Measurements from ENCODE around the gene SPOCK1.

Gene SPOCK1

GRCh38 chr5:137336565-137337120, 162.5 kb downstream of the SPOCK1 start:
- no peak for TF ChIP-seq GATA2 (IDR thresholded peaks at IDR 0.05; ENCODE audit: low read depth, low read length)

- TF ChIP-seq GATA3 (IDR thresholded peaks at IDR 0.05; ENCODE audit: low read depth, low read length): no peak
- no peak for TF ChIP-seq GATA2 (IDR thresholded peaks at IDR 0.05; ENCODE audit: low read depth, low read length)
These were observed 163.0 kb downstream of the SPOCK1 start for GRCh38 chr5:137336161-137336560.

- TF ChIP-seq GATA2 (IDR thresholded peaks at IDR 0.05; ENCODE audit: low read depth, low read length) (no peak), GATA3 (IDR thresholded peaks at IDR 0.05; ENCODE audit: low read depth, low read length) (no peak)
These were observed 163.6 kb downstream of the SPOCK1 start for GRCh38 chr5:137335493-137335892.

GRCh38 chr5:137333928-137334327, 165.2 kb downstream of the SPOCK1 start:
- no peak for TF ChIP-seq GATA2 (IDR thresholded peaks at IDR 0.05; ENCODE audit: low read depth, low read length)
- no peak for TF ChIP-seq GATA3 (IDR thresholded peaks at IDR 0.05; ENCODE audit: low read depth, low read length)

GRCh38 chr5:137333475-137333874, 165.7 kb downstream of the SPOCK1 start:
- TF ChIP-seq GATA2 (IDR thresholded peaks at IDR 0.05; ENCODE audit: low read depth, low read length) (no peak), GATA3 (IDR thresholded peaks at IDR 0.05; ENCODE audit: low read depth, low read length) (no peak)

- no peak for TF ChIP-seq GATA3 (IDR thresholded peaks at IDR 0.05; ENCODE audit: low read depth, low read length)
- no peak for TF ChIP-seq GATA2 (IDR thresholded peaks at IDR 0.05; ENCODE audit: low read depth, low read length)
These were observed 166.8 kb downstream of the SPOCK1 start for GRCh38 chr5:137332296-137332695.

- TF ChIP-seq GATA2 (IDR thresholded peaks at IDR 0.05; ENCODE audit: low read depth, low read length): no peak
- TF ChIP-seq GATA3 (IDR thresholded peaks at IDR 0.05; ENCODE audit: low read depth, low read length): no peak
These were observed 169.4 kb downstream of the SPOCK1 start for GRCh38 chr5:137329586-137330296.

GRCh38 chr5:137328991-137329390, 170.1 kb downstream of the SPOCK1 start:
- no peak for TF ChIP-seq GATA3 (IDR thresholded peaks at IDR 0.05; ENCODE audit: low read depth, low read length)
- TF ChIP-seq GATA2 (IDR thresholded peaks at IDR 0.05; ENCODE audit: low read depth, low read length): no peak

GRCh38 chr5:137328463-137328862, 170.7 kb downstream of the SPOCK1 start:
- TF ChIP-seq GATA2 (IDR thresholded peaks at IDR 0.05; ENCODE audit: low read depth, low read length) (no peak), GATA3 (IDR thresholded peaks at IDR 0.05; ENCODE audit: low read depth, low read length) (no peak)

GRCh38 chr5:137325721-137326120, 173.4 kb downstream of the SPOCK1 start:
- no peak for TF ChIP-seq GATA2 (IDR thresholded peaks at IDR 0.05; ENCODE audit: low read depth, low read length)
- TF ChIP-seq GATA3 (IDR thresholded peaks at IDR 0.05; ENCODE audit: low read depth, low read length): no peak

GRCh38 chr5:137320056-137321045, 178.8 kb downstream of the SPOCK1 start:
- TF ChIP-seq GATA3 (IDR thresholded peaks at IDR 0.05; ENCODE audit: low read depth, low read length) (no peak), GATA2 (IDR thresholded peaks at IDR 0.05; ENCODE audit: low read depth, low read length) (no peak)

GRCh38 chr5:137318027-137318426, 181.1 kb downstream of the SPOCK1 start:
- TF ChIP-seq GATA3 (IDR thresholded peaks at IDR 0.05; ENCODE audit: low read depth, low read length) (no peak), GATA2 (IDR thresholded peaks at IDR 0.05; ENCODE audit: low read depth, low read length) (no peak)

GRCh38 chr5:137316346-137316736, 182.8 kb downstream of the SPOCK1 start:
- TF ChIP-seq GATA2 (IDR thresholded peaks at IDR 0.05; ENCODE audit: low read depth, low read length) (no peak), GATA3 (IDR thresholded peaks at IDR 0.05; ENCODE audit: low read depth, low read length) (no peak)

- no peak for TF ChIP-seq GATA3 (IDR thresholded peaks at IDR 0.05; ENCODE audit: low read depth, low read length)
- no peak for TF ChIP-seq GATA2 (IDR thresholded peaks at IDR 0.05; ENCODE audit: low read depth, low read length)
These were observed 183.4 kb downstream of the SPOCK1 start for GRCh38 chr5:137315534-137316345.

Data from SH-SY5Y (cell line).